A673 (cell line): ENCODE results near the gene USP53. TPM values are rescaled to one million over a fixed set of nuclear protein-coding genes. Genes with fewer than 3 reads are reported as not detected.

Experiments
- BruUV-seq: library from RNA; stranded (reverse); fragments of 400-500 nt; replicated peaks from 2 replicates; lab custom pipeline; 2021; lab: Mats Ljungman, UMichigan
- CTCF ChIA-PET: fragments of 300-600 bp; sonication (Branson Sonifier 250); formaldehyde crosslinking; loops from one replicate; lab custom pipeline; 2022; ENCODE audit warnings: antibody characterized with exemption; lab: Charles Lee
- POLR2A ChIA-PET: fragments of 300-600 bp; sonication (Branson Sonifier 250); formaldehyde crosslinking; loops from one replicate; lab custom pipeline; 2022; ENCODE audit warnings: antibody characterized with exemption; ENCODE audit not compliant: low non-redundant PET; lab: Charles Lee
- DNase-seq: peaks from one replicate; pipeline ENCODE4 v3.0.0-alpha.2; 2015; ENCODE audit warnings: low spot score
- H3K27ac ChIP-seq: fragments of 200-600 bp; sonication (generic); 2 replicates; pipeline ENCODE4 v1.5.1; 2016; ENCODE audit warnings: mixed run types, low read depth, mild to moderate bottlenecking, mixed read lengths, antibody characterized with exemption, low read length; ENCODE audit not compliant: poor library complexity, severe bottlenecking
- H3K27me3 ChIP-seq: fragments of 200-600 bp; sonication (generic); replicated peaks from 2 replicates; pipeline ENCODE4 v1.6.1; 2017; ENCODE audit warnings: mixed run types, low read depth, mild to moderate bottlenecking, mixed read lengths, antibody characterized with exemption, low read length; ENCODE audit not compliant: insufficient read depth, poor library complexity
- H3K36me3 ChIP-seq: fragments of 200-600 bp; sonication (generic); 2 replicates; pipeline ENCODE4 v1.6.1; 2016; ENCODE audit warnings: mixed run types, mild to moderate bottlenecking, mixed read lengths, antibody characterized with exemption, low read length; ENCODE audit not compliant: insufficient read depth, poor library complexity, severe bottlenecking
- H3K4me1 ChIP-seq: fragments of 200-600 bp; sonication (generic); 2 replicates; pipeline ENCODE4 v1.6.1; 2017; ENCODE audit warnings: mixed run types, mild to moderate bottlenecking, mixed read lengths, antibody characterized with exemption, low read length; ENCODE audit not compliant: insufficient read depth, poor library complexity, severe bottlenecking
- H3K4me3 ChIP-seq: fragments of 200-600 bp; sonication (generic); 2 replicates; pipeline ENCODE4 v1.5.1; 2016; ENCODE audit warnings: low read depth, mixed run types, mild to moderate bottlenecking, mixed read lengths, low read length; ENCODE audit not compliant: poor library complexity, severe bottlenecking
- H3K9me3 ChIP-seq: fragments of 200-600 bp; sonication (generic); 2 replicates; pipeline ENCODE4 v1.6.1; 2016; ENCODE audit warnings: mixed run types, low read depth, mild to moderate bottlenecking, mixed read lengths, antibody characterized with exemption, low read length; ENCODE audit not compliant: poor library complexity, severe bottlenecking
- CTCF ChIP-seq: fragments of 300-800, 200-600 bp; sonication (generic); conservative IDR thresholded peaks from 2 replicates; pipeline ENCODE4 v1.5.1; 2017; ENCODE audit warnings: low read depth, mild to moderate bottlenecking, antibody characterized with exemption, low read length, moderate library complexity, mixed read lengths
- EZH2 ChIP-seq: fragments of 200-600 bp; sonication (generic); IDR thresholded peaks from 2 replicates; pipeline ENCODE4 v1.6.1; 2017; ENCODE audit warnings: borderline replicate concordance, low read depth, mild to moderate bottlenecking, mixed read lengths, antibody characterized with exemption, low read length; ENCODE audit not compliant: poor library complexity, severe bottlenecking
- intact Hi-C: fragments of 100-400 bp; cut with micrococcal nuclease; formaldehyde crosslinking; loops from one replicate; pipeline ENCODE4 v1.10.0; 2022; ENCODE audit not compliant: unreplicated experiment
- total RNA-seq: library from RNA; stranded (reverse); gene quantifications from 2 replicates; pipeline ENCODE4 v1.2.3, GENCODE V29; 2021

The USP53 gene
- total RNA-seq, 1 experiment from 2014 or later = 12.2 TPM

- Histone ChIP-seq H3K36me3 (peaks cover 15% of the 10 kb centered on the region), H3K27ac (peak overlapping the region; percentile 51), H3K9me3 (no peaks in the 10 kb centered on the region), H3K4me3 (peak overlapping the region; percentile 62), H3K27me3 (no peaks in the 10 kb centered on the region), H3K4me1 (peaks cover 10% of the 10 kb centered on the region)
- peak; percentile 92 for DNase-seq
- intact Hi-C loops = no loop called here
- CTCF ChIA-PET = interaction anchor here (0.7 kb wide), 1 partner anchor 259 kb away, joined by 3 read pairs; no protein-coding TSS in a partner anchor
- no TSS peak for BruUV-seq
- POLR2A ChIA-PET = no interaction called here
- TF ChIP-seq CTCF (no peak), EZH2 (no peak)
These were observed 87.8 kb downstream of the USP53 start for GRCh38 chr4:119300101-119300978.

GRCh38 chr4:119302073-119302832 is 89.7 kb downstream of the USP53 start:
- no peak overlapping the region for H3K27ac ChIP-seq
- TF ChIP-seq EZH2 (no peak), CTCF (no peak)
- H3K4me1 ChIP-seq = peaks cover 10% of the 10 kb centered on the region
- ChIA-PET CTCF (no interaction called here), POLR2A (no interaction called here)
- DNase-seq = no peak
- H3K36me3 ChIP-seq = peaks cover 13% of the 10 kb centered on the region
- intact Hi-C loops = no loop called here
- no peak overlapping the region for H3K4me3 ChIP-seq
- no peaks in the 10 kb centered on the region for H3K27me3 ChIP-seq
- no TSS peak for BruUV-seq
- no peaks in the 10 kb centered on the region for H3K9me3 ChIP-seq

- POLR2A ChIA-PET = no interaction called here
- intact Hi-C loops = no loop called here
These were observed 91.2 kb downstream of the USP53 start for GRCh38 chr4:119303587-119304305.

More at GRCh38 chr4:119303587-119304305, 91.2 kb downstream of the USP53 start:
- Histone ChIP-seq H3K4me3 (no peak overlapping the region), H3K27ac (no peak overlapping the region), H3K36me3 (no peaks in the 10 kb centered on the region), H3K9me3 (no peaks in the 10 kb centered on the region), H3K27me3 (no peaks in the 10 kb centered on the region), H3K4me1 (peaks cover 5% of the 10 kb centered on the region)
- no peak for DNase-seq
- no TSS peak for BruUV-seq
- no peak for TF ChIP-seq CTCF
- no peak for TF ChIP-seq EZH2
- CTCF ChIA-PET = no interaction called here
